ENCODE results near the gene FAM78B.

The FAM78B gene

DNA sequence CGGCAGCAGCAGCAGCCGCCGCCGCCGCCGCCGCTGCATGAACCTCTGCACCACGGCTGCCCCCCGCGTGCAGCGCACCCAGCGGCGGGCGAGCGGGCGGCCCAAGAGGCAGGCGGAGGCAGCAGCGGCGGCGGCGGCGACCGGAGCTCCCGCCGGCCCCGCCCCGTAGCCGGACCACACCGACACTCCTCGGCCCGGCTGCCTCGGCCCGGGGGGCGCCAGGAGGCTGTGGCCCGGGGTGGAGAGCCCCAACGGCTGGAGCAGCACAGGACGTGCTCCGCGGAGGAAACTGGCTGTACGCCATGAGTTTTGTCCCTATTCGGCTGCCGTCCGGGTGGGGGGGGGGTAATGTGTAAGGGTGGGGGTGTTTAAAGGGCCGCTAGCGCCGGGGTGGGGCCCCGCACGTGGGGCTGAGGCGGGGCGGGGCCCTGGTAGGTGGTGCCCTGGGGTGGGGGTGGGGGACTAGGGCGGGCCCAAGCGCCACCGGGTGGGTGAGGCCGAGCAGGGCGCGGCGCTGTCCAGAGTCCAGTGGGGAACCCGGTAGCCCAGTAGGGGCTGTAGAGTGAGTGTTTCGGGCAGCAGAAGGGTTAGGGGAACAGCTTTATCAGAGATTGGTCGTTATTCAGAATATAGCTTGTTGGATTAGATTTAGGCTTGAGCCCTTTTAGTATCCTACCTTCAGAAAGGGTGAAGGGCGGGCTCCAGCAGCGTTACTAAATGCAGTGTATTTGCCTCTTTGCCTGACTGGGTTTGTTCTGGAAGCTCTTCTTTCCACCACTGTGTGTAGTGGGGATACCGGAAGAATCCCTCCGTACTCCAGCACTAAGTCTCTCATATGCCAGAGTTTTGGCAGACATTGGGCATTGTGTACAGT, at the start of gene FAM78B:
Gene FAM78B, minus strand, starts transcription at position 304 of the 874 bp plus-strand sequence. CDS start 753 bp downstream, outside the sequence.
- DNase-seq: no peak

GRCh38 chr1:166202546-166202945, 35.7 kb upstream of the FAM78B start:
- DNase-seq: no peak

GRCh38 chr1:166200743-166201142, 33.9 kb upstream of the FAM78B start:
- no peak for DNase-seq

- DNase-seq: no peak
Observed at GRCh38 chr1:166197597-166197996, 30.8 kb upstream of the FAM78B start.

DNA sequence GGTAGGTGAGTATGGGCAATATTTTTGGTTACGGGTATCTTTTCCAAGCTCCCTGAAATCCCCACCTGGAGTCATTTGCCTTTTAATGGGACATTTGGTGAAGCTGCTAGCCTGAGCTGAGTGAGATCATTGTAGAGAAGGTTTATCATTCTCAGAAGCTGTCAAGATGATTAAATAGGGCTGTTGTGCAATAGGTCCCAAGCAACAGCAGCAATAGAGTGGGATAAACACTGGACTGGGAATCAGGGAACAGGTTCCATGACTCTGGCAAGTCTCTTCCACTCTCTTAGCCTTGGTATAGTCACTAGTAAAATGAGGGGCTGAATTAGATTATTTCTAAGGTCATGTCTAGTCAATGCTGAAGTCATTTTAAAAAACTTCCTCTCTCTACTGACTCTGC, 30.3 kb upstream of the FAM78B start:
- DNase-seq: no peak

GRCh38 chr1:166193057-166193698, 26.4 kb upstream of the FAM78B start:
- no peak for DNase-seq

DNA sequence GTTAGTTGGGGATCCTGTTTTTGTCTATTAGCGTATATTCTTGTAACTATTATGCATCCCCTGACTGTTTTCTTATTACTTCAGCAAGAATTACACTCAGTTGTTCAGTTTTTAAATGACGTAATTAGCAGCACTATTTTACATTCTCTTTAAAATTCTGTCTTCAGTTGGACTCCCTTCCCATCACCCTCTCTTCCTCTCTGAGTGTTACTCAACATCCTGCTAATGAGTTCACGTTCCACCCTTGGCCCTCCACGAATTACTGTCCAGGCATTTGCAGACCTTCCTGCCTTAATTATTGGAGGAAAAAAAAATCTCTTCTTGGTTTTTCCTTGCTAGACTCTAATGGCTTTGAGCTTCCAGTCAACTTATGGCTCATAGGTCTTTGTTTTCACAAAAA, 23.6 kb upstream of the FAM78B start:
- DNase-seq: no peak

DNA sequence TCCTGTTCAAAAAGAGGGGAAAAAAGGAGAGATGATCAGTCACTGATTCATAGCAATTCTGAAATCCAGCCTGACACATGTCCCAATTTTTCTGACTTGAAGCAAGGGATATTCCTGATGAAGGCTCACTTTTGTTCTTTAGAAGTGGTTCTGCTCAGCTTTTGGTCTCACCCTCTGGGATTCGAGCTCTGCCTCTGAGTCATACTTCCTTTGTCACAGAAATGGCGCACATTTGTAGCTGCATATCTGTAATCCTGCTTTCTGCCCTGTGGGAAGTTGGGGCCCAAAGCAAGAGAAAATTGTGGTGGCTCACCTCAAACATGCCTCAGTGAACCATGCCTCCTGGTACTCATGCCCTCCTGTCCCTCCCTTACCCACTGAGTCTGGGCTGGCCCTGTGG, 22.3 kb upstream of the FAM78B start:
- no peak for DNase-seq

DNA sequence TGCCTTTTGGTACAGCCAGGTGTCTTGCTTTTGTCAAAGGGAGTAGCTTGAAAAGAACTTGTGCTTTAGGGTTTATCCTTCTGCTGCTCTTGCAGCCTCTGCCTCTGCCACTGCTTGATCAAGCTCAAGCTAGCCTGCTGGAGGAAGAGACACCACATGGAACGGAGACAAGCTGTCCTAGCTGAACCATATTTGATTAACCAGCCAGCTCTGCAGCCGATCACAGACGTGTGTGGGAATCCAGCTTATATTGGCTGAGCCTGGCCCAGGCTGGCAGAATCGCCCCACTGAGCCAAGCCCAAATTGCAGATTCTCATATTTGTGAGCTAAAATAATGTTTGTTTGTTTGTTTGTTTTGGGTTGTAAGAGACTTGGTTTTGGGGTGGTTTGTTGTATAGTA, 18.7 kb upstream of the FAM78B start:
- no peak for DNase-seq

GRCh38 chr1:166184897-166185296, 18.1 kb upstream of the FAM78B start:
- no peak for DNase-seq

- DNase-seq: no peak
Observed at GRCh38 chr1:166184012-166184411, 17.2 kb upstream of the FAM78B start.

- no peak for DNase-seq
Observed at GRCh38 chr1:166182281-166182680, 15.5 kb upstream of the FAM78B start.

DNA sequence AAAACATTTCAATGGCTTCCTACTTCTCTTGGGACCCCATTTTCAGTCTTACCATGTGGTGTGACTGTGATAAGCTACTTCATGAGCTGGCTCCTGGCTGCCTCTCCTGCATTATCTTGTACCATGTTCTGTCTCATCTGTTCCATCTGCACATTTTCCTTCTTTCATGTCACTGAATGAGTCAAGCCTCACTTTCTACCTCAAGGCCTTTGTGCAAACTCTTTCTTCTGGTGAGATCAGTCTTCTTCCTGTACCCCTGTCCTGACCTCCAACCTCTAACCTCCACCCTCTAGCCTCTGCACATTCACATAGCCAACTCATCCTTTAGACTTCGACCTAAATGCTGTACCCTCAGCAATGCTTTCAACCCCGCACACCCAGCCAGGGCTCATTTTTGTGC, 9.6 kb upstream of the FAM78B start:
- no peak for DNase-seq

DNA sequence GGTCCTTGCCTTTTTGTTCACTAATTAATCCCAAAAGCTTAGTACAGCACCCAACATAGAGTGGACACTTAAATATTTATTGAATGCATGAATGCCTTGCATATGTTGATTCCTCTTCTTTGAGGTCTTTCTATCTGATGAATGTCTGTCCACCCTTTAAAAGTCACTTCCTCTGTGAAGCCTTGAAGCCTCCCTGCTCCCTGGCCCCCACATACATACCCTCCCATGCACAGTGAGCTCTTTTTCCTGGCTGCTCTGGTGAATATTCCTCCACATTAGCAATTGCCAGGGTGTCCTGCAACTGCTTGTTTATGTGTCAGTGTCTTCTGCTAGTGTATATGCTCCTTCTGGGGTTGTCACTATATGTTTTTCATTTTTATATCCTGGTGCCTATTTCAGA, 8.2 kb upstream of the FAM78B start:
- DNase-seq: no peak

- DNase-seq: no peak
Observed at GRCh38 chr1:166174108-166174507, 7.3 kb upstream of the FAM78B start.

DNA sequence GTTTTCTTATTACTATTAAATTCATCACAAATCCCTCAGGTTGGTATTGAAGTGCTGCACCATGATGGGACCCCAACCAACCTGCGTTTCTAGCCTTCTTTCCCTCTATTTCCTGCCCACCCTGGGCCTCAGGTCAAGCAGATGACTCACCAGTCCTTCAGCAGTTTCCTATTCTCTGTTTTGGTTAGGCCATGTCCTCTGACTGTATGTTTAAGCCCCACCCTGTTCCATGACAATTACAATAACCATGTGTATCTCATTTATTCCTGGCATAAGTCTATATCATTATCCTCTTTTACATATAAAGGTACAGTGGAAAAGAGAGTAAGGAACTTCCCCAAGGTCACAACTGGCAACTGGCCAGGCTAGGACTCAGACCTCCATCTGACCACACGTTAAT, 5.3 kb upstream of the FAM78B start:
- no peak for DNase-seq

- DNase-seq: no peak
Observed at GRCh38 chr1:166170726-166171125, 3.9 kb upstream of the FAM78B start.

DNA sequence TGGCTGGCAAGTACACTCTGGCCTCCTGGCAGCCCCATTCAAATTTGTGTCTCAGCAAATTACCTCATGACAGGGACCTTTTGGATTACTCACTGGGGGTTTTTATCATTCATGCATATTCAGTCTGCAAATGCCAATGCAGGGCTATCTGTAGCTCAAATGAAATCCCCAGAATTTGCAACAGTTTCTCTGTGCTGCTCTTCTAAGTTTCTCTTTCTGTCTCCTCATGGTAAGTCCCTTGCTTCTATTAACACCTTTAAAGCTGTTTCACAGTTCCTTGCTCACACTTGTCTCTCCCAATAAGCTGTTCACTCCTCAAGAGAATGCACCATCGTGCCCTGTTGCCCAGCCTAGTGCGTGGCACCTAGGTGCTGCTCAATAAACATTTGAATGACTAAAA, 3.3 kb upstream of the FAM78B start:
- no peak for DNase-seq

DNA sequence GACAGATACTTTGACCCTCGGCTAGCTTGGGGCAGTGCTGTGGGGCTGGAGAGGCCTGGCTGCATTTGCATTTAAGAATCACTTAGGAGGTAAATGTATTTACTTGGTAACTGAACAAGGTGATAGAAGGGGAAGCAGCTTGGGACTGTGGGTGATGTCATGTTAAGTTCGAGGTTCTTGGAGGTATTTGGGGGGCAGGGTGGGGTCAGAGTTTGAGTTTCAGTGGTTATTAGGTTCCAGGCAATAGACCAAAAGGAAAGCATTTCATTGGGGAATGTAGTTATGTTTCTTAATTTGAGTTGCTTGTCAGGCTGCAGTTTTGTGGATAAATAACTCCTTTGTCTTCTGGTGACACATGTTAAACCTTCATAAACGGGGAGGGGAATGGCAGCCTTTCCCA, 2.4 kb upstream of the FAM78B start:
- DNase-seq: no peak

DNA sequence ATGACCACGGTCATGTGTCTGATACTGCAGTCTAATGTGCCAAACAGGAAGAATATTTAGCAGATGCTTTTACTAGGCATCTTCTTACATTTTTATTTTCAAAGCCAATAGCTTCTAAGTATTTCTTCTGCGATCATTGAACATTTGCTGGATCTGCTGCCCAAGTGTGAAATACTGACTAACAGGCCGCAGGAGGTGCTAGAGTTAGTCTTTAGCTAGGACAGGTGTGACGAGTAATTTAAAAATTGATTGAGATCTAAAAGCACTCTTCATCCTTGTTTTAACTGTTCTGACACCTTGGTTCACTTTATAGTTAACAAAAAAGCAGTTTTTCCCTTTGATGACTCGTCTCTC, 748 bp upstream of the FAM78B start:
- no peak for DNase-seq

DNA sequence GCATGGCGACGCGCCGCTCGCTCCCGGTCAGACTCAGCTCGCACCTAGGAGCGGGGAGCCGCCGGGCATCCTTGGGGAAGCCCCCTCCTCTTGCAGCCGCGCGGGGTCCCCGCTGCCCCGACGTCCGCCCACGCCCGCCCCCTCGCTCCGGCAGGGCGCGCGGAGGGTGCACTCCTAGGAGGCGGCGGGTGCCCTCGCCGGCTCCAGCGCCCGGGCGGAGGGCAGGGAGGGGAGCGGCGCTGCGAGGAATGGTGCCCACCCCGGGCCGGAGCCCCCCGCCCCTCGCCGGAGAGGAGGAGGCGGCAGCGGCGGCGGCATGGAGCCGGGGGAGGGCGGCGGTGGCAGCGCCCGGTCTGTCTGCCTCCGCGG, 488 bp downstream of the FAM78B start:
- DNase-seq: no peak

DNA sequence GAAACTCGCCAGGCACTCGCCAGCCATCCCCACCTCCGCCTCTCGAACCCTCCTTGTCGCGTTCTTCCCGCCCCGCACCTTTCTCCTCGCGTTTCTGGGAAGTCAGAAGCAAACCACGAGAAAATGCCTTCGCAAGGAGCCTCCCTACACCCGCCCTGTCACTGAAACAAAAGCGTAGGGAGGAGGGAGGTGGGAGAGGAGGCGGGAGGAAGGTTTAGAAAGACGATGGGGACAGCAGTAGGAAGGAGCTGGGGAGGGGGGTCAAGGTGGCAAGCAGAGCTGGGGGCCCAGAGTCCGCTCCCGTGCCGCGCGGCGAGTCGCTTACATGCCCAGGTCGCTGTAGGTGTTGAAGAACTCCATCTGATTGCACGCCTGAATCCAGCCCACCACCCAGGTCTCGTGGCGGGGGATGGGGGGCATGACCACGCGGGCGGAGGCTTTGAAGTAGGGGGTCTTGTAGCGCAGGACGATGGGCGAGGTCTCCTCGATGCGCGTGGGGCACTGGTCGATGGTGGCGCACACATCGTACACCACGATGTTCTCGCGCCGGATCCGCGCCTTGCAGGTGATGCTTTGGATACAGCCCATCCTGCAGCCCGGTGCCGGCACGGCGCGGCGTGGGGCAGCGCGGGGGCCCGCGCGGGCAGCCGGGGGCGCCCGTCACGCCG, 1.0 kb downstream of the FAM78B start:
- DNase-seq: no peak

- DNase-seq: no peak
Observed at GRCh38 chr1:166164995-166165660, 1.7 kb downstream of the FAM78B start.

GRCh38 chr1:166164646-166164994, 2.2 kb downstream of the FAM78B start:
- DNase-seq: no peak

All from GF-D8 (cell line).